Type B pancreatic cell (in vitro differentiated cells): ENCODE results near the gene BCL3. TPM values are rescaled to one million over a fixed set of nuclear protein-coding genes. Genes with fewer than 3 reads are reported as not detected.
"Not testable (repeated sequence)": the region's sequence is repeated elsewhere in the genome, so short reads cannot be mapped to it uniquely, and the experiment has no call there.

Experiments
- DNase-seq: peaks from one replicate; pipeline ENCODE4 v3.0.0; 2021; ENCODE audit warnings: mixed read lengths; ENCODE audit not compliant: unreplicated experiment; ENCODE audit errors: extremely low spot score
- H3K27ac Mint-ChIP-seq: 2 replicates; pipeline ENCODE4 v1.8.0; 2021; ENCODE audit warnings: mild to moderate bottlenecking, mixed read lengths
- H3K27me3 Mint-ChIP-seq: 2 replicates; pipeline ENCODE4 v1.8.0; 2021; ENCODE audit warnings: mixed read lengths
- H3K36me3 Mint-ChIP-seq: 2 replicates; pipeline ENCODE4 v1.8.0; 2021; ENCODE audit warnings: mixed read lengths
- H3K4me1 Mint-ChIP-seq: one replicate; pipeline ENCODE4 v1.8.0; 2021; ENCODE audit warnings: mixed read lengths; ENCODE audit not compliant: unreplicated experiment
- H3K4me3 Mint-ChIP-seq: 2 replicates; pipeline ENCODE4 v1.8.0; 2021; ENCODE audit warnings: mild to moderate bottlenecking, mixed read lengths
- H3K9me3 Mint-ChIP-seq: 2 replicates; pipeline ENCODE4 v1.8.0; 2021; ENCODE audit warnings: mixed read lengths
- total RNA-seq: library from RNA; stranded (reverse); gene quantifications from 2 replicates; pipeline ENCODE4 v1.2.1, GENCODE V29; 2021; ENCODE audit warnings: low replicate concordance
- TF ChIP-seq, protein P1 (sequence below): fragments of 200-600 bp; sonication (generic); conservative IDR thresholded peaks from 2 replicates; pipeline ENCODE4 v1.5.0; 2021; ENCODE audit warnings: antibody characterized with exemption, mild to moderate bottlenecking

The BCL3 gene
- total RNA-seq, 1 donor from 2014 or later, result 18.9 TPM

GRCh38 chr19:44770550-44771257 is 22.2 kb downstream of the BCL3 start:
- Mint-ChIP-seq H3K4me3 (no peak overlapping the region), H3K9me3 (no peaks in the 10 kb centered on the region), H3K36me3 (no peaks in the 10 kb centered on the region), H3K27me3 (peaks cover 15% of the 10 kb centered on the region), H3K4me1 (peaks cover 6% of the 10 kb centered on the region), H3K27ac (peak overlapping the region; percentile 77)
- TF ChIP-seq, protein P1, sequence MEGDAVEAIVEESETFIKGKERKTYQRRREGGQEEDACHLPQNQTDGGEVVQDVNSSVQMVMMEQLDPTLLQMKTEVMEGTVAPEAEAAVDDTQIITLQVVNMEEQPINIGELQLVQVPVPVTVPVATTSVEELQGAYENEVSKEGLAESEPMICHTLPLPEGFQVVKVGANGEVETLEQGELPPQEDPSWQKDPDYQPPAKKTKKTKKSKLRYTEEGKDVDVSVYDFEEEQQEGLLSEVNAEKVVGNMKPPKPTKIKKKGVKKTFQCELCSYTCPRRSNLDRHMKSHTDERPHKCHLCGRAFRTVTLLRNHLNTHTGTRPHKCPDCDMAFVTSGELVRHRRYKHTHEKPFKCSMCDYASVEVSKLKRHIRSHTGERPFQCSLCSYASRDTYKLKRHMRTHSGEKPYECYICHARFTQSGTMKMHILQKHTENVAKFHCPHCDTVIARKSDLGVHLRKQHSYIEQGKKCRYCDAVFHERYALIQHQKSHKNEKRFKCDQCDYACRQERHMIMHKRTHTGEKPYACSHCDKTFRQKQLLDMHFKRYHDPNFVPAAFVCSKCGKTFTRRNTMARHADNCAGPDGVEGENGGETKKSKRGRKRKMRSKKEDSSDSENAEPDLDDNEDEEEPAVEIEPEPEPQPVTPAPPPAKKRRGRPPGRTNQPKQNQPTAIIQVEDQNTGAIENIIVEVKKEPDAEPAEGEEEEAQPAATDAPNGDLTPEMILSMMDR, result peak; percentile 95
- peak; percentile 89 for DNase-seq

- not testable (repeated sequence) for H3K36me3 Mint-ChIP-seq, DNase-seq, H3K27ac Mint-ChIP-seq, H3K9me3 Mint-ChIP-seq, H3K4me3 Mint-ChIP-seq, H3K4me1 Mint-ChIP-seq
- peaks cover 17% of the 10 kb centered on the region for H3K27me3 Mint-ChIP-seq
Measured at GRCh38 chr19:44772144-44772543, 23.6 kb downstream of the BCL3 start.

DNA sequence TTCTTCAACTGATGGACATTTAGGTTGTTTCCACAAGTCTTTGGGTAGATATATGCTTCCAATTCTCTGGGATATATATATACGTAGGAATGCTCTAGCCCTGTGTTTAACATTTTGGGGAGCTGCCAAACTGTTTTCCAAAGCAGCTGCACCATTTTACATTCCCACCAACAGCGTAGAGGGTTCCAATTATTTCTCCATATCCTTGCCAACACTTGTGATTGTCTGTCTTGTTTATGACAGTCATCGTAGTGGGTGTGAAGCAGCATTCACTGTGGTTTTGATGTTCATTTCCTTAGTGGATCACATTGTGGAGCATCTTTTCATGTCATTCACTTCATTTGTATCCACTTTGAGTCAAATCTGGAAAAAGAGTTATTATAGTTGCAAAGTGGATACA is 24.5 kb downstream of the BCL3 start:
- H3K4me3 Mint-ChIP-seq, result no peak overlapping the region
- H3K9me3 Mint-ChIP-seq, result no peaks in the 10 kb centered on the region
- no peak for DNase-seq
- H3K27ac Mint-ChIP-seq, result no peak overlapping the region
- peaks cover 6% of the 10 kb centered on the region for H3K4me1 Mint-ChIP-seq
- peaks cover 17% of the 10 kb centered on the region for H3K27me3 Mint-ChIP-seq
- H3K36me3 Mint-ChIP-seq, result no peaks in the 10 kb centered on the region
- TF ChIP-seq, protein P1, result no peak

DNA sequence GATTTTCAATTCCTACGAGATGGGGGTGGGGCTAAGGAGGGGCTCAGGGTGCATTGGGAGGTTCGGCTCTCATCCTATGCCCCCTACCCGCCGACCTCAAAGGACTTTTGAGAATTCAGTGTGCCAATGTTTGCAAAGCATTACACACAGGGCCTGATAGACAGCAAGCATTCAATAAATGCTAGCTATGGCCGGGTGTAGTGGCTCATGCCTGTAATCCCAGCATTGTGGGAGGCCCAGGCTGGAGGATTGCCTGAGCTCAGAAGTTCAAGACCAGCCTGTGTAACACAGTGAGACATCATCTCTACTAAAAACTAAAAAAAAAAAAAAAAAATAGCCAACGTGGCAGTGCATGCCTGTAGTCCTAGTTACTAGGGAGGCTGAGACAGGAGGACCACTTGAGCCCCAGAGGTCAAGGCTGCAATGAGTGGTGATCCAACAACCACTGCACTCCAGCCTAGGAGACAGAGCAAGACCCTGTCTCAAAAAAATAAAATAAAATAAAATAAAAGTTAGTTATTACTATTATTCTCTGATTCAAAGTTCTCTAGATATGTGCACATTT is 27.2 kb downstream of the BCL3 start:
- Mint-ChIP-seq H3K27me3 (peaks cover 13% of the 10 kb centered on the region), H3K9me3 (no peaks in the 10 kb centered on the region), H3K36me3 (no peaks in the 10 kb centered on the region), H3K27ac (peak overlapping the region; percentile 99), H3K4me3 (peak overlapping the region; percentile 80), H3K4me1 (peaks cover 2% of the 10 kb centered on the region)
- TF ChIP-seq, protein P1, result no peak
- DNase-seq, result no peak

DNA sequence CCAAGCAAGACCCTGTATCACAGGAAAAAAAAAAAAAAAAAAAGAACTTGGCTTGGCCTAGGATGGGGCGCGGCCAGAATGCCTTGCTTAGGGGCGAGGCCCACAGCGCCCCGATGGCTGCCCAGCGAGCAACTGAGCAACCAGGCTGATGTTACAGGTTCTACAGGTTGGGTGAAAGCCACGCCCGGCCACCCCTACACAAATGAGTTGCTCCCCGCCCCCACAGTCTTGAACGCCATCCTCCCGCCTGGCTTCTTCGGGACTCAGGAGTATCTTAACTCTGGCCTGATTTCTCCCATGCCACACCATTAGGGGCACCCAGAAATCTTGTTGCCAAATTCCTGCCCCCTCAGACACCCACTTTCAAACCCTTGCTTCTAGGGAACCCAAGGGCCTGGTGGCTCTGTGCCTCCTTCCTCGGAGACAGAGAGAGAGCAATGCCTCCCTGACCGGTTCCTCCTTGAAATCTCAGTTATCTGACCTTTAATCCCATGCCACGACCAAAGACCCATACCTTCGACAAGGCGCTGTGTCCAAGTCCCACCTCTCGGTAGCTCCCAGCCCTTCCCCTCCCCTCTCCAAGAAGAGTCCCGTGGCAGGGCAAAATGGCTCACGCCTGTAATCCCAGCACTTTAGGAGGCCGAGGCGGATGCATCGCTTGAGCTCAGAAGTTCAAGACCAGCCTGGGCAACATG is 28.0 kb downstream of the BCL3 start:
- Mint-ChIP-seq H3K27me3 (peaks cover 11% of the 10 kb centered on the region), H3K36me3 (no peaks in the 10 kb centered on the region), H3K9me3 (no peaks in the 10 kb centered on the region), H3K27ac (peak overlapping the region; percentile 99), H3K4me3 (peak overlapping the region; percentile 80), H3K4me1 (no peaks in the 10 kb centered on the region)
- DNase-seq, result no peak
- TF ChIP-seq, protein P1, result no peak
